ENCODE measurements around the gene PGLYRP3.
"Not testable (repeated sequence)": the region's sequence is repeated elsewhere in the genome, so short reads cannot be mapped to it uniquely, and the experiment has no call there.

The PGLYRP3 gene

DNA sequence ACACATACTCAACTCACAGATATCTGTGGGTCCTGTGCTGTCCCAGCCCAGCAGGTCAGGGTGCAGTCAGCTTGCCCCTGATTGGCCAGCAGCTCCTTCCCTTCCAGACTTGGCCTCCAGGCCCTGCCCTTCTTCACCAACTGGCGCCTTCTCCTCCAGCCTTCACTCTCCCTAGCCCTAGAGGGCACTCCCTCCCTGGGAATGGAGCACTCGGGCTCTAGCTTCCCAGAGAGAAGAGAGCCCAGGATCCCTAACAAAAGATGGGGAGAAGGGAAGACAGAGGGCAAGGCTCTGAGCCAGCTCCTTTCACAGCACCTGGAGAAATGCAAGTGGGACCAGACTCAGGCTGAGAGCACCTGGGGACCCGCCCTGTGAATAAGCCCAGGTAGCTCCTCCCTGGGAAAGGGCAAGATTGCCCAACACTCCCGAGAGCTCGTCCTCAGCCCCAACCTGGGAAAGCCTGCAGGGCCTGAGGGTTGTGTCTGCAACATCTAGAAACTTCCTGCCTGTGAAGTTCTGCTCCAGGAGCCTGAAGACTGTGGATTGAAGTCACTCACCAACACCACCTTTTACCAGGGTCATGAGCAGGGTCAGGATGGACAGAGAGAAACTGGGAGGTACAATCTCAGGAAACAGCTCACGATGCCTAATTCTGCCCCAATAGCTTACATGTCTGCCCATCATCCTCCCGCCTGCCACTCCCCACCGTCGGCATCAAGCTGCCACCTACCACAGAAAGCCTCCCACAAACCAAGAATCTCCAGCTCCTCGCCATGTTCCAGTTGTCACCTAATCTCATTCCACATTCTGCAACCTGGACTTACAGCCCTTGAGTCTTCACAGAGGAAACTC lies 36.0 kb upstream of the PGLYRP3 start, which contains the start of gene PGLYRP4:
PGLYRP4 (minus strand) TSS at position 331 of the 852 bp plus-strand sequence. CDS start 909 bp downstream, outside the sequence.
- no peak for DNase-seq (ENCODE audit: low read depth in 1 of 2, low spot score in 1 of 2)

DNA sequence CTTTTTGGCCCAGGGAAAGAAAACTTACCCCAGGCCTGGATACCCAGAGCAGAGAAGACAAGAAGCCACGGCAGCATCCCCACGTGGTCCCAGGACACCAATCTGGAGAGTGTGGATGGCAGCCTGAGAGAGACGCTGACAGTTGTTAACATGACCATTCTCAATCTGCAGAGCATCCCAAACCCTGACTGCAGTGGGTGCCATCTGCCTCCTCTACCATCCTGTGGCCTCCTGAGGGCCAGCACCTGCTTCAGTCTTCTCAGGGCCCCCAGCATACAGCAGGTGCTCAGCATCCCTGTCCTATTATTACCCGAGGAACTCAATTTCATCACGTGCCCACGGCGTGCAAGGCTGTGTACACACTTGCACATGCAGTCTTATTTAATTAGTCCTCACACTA lies 35.1 kb upstream of the PGLYRP3 start:
- no peak for DNase-seq (ENCODE audit: low read depth in 1 of 2, low spot score in 1 of 2)

DNA sequence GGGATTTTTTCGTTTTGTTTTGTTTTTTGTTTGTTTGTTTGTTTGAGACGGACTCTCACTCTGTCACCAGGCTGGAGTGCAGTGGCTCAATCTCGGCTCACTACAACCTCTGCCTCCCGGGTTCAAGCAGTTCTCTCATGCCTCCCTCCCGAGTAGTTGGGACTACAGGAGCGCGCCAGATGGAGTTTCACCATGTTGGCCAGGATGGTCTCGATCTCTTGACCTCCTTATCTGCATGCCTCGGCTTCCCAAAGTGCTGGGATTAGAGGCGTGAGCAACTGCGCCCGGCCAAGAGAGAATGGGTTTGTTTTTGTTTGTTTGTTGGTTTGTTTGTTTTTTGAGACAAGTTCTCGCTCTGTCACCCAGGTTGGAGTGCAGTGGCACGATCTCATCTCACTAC lies 34.3 kb upstream of the PGLYRP3 start:
- not testable (repeated sequence) for DNase-seq (ENCODE audit: low read depth in 1 of 2, low spot score in 1 of 2)

DNA sequence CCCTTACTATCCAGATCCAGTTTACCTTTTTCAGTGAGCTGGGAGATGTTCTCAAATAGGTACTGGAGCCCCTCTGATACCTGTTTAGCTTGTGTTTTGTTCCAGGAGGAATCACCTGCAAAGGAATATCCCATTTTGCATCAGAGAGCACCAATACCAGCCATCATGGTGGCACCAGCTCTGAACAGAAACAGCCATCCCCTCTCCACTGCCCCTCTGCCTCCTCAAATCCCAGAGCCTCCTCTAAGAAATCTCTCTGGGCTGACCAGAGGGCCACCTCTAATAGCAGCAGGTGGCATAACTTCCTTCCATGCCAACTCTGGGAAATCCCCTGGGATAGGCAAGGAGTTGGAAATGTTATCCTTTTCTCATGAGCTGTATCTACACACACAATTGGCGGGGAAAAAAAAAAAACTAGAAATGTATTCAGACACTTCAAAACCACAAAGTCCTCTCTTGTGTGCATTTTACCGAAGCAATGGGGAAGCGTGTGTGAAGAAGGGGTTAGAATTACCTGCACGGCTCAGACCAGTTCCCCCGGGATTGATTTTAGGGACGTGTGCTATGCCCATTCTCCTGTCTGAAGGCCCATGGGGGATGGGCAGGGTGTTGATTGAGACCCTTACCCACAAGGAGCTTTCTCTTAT lies 33.4 kb upstream of the PGLYRP3 start:
- DNase-seq (ENCODE audit: low read depth in 1 of 2, low spot score in 1 of 2), result no peak

DNA sequence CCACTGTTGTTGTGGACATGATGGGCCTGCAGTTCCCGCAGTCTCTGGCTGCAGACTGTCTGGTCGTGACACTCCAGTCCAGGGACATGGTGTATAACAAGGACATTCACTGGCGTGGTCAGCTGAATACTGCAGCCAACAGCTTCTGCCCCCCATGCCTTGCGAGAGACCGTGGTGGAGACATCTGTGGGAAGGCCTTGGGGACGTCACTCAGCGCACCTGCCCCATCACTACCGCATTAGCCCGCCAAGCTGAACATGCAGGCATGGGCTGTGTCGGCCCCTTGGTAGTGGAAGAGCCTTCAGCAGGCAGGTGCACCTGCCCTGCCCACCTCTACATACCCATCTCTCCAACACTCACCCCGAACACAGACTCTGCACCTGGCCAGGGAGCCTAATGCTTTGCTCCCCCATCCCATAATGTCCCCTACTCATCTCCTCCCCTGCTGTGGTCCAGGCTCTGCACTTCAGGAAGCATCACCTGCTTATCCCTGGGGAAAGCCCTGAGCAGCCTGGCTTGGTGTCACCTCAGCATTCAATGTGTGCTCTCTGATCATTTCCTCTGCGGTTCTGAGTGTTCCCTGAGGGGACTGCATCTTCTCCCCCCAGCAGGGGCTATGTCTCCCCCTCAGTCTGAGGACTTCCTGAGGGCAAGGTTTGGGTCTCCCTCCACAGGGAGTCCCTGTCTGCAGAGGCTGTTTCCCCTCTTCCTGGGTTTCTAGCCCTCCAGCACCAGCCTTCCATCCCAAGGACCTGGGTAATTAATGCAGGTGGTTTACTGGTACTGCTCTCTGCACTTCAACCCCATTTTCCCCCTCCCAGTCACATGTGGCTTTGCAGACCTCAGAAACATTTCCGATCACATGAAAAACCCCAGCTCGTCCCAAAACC lies 32.7 kb upstream of the PGLYRP3 start:
- no peak for DNase-seq (ENCODE audit: low read depth in 1 of 2, low spot score in 1 of 2)

DNA sequence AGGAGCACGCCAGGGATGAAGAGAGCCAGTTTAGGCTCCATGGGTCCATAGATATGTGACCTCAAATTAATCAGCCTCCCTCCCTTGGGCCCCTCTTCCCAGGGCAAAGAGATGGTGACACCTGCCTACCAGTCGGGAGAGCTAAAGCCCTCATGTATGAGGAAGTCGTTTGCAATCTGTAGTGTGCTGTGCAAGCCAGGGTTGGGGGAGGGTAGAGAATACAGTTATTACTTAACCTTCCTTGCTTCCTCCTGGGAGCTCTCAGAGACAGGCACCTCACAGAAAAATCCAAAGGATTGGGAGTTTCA lies 31.9 kb upstream of the PGLYRP3 start:
- DNase-seq (ENCODE audit: low read depth in 1 of 2, low spot score in 1 of 2), result no peak

DNA sequence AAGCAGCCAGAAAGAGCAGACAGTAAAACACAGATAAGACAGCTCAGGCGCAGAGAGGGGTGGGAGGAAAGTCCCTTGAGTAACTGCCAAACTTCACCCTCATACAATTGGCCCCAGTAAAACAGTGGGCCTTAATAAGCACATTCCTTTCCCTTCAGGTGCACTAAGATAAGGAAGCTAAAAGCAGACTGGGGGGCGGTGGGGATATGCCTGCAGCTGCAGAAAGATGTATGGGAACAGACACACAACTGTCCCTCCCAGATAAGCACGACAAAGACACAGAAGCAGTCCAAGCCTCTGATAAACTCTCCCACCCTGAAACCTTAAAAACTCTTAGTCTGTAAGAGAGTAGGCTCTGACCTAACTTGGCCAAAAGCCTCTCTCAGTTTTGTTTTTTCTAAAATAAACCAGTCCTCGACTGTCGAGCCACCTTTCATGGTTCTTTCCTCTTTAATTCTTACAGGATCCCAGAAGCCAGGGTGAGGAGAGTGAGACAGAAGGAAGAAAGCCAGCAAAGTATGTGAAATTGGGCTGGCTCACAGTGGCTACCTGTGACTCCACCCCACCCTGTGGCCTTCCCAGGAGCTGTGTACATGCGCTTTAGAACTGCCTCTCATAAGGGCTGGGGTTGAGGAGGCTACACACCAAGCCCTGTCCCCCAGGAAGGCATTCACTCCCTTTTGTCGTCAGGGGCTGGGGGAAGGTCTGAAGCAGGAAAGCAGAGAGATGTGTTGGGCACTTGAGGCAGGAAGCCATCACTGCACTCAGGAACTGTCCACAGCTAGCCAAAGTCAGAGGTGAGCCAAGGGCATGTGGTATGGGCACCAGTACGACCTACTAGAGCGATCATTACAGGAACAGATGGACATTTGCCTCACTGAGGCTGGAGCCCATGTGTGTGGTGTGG lies 31.3 kb upstream of the PGLYRP3 start:
- DNase-seq (ENCODE audit: low read depth in 1 of 2, low spot score in 1 of 2), result no peak

DNA sequence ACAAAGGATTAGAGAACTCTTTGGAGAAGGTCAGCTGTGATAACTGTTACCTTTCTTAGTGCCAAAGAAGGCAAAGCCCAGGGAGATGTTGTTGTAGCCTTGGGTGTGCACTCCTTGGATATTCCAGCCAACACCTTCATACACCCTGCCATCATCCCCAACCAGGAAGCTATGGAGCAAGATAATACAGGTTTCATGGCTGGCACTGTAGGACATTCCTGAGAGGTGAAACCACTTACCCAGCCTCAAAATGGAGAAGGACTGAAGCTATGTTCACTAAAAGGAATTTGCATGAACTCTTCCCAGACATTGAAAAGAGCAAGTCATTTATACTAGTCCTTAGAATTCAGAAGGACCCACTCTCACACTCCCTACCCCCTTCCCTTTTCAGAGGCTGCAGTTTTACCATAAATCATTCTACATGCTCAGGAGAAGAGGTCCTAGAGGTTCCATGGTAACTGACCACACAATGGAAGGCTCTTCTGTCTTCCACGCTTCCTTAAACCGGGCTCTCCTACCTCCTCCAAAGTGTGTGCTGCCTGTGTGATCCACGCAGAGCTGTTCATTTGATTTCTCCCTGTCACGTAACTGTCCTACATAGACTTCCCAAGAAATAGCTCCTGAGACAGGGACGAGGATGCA lies 30.4 kb upstream of the PGLYRP3 start:
- no peak for DNase-seq (ENCODE audit: low read depth in 1 of 2, low spot score in 1 of 2)

DNA sequence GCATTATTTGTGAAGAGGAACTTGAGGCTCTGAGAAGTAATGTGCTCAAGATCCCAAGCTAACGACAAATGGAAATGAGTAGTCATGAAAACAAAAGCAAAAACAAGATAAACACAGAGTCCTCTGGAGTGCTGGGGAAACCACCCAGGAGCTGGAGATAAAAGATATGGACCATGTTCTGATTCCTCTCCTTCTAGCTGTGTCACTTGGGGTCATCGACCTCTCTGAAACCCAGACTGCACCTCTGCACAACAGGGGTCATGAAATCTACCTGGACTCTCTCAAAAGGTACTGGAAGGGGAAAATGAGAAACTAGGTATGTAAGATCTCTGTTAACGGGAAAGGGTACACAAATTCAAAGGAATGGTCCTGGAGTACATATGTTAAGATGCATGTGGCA lies 29.4 kb upstream of the PGLYRP3 start:
- no peak for DNase-seq (ENCODE audit: low read depth in 1 of 2, low spot score in 1 of 2)

DNA sequence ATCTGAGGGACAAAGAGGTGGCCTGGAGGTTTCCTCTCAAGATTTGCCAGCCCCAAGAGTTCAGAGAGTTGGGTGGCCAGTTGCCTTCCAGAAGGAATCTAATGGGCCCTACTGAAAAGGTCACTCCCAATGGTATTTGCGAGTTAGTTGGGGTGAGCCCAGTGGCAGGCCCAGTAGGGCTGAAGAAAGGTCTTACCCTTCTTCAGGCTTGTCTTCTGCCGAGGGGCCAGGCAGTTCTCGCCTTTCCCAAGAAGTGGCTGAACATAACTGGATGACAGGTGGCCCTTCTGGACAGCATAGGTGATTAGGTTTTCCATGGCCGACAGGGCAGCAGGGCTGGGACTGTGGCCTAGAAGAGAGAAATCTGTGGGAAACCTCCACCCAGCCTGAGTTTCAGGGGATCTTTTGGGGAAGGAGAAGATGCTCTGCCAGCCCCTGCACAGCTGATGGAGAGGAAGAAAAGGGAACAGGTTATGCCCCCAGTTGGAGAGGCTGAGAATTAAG lies 28.7 kb upstream of the PGLYRP3 start:
- no peak for DNase-seq (ENCODE audit: low read depth in 1 of 2, low spot score in 1 of 2)

DNA sequence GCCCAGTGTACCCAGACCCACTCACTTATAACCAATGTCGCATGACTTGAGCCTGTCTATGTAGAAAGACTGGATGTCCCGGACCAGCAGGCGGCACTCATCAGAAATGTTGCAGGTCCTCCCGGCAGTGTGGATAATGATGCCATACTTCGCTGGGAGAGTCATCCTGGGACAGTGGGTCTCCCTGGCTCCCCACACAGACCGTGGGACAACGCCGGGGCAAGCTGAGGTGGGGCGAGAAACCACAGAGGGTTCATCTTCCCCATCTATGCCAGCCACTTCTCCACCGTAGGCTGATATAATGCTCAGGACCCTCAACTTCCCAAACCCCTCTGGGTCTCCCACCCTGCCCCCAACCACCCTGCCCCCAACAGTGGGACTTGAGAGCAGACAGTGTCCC lies 27.6 kb upstream of the PGLYRP3 start:
- no peak for DNase-seq (ENCODE audit: low read depth in 1 of 2, low spot score in 1 of 2)

DNA sequence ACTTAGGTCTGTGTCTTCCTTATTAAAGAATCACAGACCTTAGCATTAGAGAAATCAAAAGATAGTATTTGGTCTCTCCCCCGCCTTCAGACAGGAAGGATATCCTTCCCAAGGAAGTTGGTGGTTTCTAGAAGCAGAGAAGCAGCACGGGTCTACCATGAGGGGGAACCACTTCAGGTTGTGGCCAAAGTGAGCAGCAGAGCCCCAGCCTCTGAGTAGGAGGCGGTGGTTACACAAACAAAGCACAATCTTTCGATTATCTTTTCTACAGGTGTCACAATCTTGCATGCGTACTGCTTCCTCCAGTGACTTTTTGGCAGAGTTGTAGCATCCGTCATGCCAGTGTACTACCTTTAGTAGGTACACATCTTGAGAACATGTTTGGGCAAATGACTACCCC lies 27.1 kb upstream of the PGLYRP3 start:
- DNase-seq (ENCODE audit: low read depth in 1 of 2, low spot score in 1 of 2), result no peak

DNA sequence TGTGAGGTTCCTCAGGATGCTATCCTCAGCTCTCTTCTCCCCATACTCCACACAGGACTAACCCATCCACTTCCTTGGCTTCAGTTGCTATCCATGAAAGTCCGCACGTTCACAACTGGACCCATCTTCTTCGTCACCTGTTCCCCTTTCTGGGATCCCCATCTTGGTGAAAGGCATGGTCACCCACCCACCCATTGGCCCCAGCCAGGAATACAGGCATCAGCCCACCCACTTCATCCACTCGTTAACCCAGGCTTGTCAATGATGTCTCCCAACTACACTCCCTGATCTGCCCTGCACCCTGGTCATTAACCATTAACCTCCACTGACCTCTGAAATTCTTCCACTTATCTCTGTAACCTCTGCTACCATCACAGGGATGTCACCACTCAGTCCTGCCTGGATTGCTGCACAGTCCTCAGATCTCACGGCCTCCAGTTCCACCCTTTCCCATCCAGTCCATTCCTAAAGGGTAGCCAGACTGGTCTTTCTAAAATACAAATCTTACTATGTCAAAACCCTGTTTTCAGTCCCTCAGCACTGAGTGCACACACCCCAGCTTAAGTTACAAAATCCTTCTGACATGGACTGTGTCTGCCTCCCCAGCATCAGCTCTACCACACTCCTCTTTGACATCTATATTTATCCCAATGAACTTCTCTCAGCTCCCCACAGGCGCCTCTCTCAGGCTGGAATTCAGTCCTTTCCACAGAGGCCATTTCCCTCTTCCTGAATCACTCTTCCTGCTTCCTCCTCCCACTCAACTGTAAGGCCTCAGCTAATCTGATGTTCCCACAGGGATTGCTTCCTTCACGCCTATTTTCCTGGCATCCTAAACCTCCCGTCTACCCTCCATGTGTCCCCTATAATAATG lies 25.5 kb upstream of the PGLYRP3 start:
- no peak for DNase-seq (ENCODE audit: low read depth in 1 of 2, low spot score in 1 of 2)

DNA sequence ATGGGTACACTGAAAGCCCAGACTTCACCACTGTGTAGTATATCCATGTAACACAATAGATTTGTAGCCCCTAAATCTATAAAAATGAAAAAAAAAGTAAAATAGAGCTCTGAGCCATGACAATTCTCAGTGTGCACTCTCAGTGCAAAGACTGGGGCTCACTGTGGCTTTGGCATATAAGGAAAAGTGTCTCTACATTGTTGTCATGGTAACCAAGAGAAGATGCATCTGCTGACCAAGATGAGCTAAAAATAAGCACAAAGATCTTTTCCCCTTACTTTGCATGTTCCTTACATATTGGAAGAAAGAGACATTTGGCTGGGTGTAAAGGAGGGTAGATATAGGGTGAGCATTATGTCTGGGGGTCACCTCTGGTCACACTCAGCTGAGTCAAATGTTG lies 23.9 kb upstream of the PGLYRP3 start:
- no peak for DNase-seq (ENCODE audit: low read depth in 1 of 2, low spot score in 1 of 2)

DNA sequence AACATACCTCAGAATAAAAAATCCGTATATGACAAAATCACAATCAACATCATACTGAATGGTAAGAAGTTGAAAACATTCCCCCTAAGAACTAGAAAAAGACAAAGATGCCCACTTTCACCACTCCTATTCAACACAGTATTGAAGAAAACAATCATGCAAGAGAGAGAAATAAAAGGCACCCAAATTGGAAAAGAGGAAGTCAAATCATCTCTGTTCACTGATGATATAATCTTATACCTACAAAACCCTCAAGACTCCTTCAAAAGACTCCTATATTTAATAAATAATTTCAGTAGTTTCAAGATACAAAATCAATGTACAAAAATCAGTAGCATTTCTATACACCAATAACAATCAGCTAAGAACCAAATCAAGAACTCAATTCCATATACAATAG lies 21.1 kb upstream of the PGLYRP3 start:
- DNase-seq (ENCODE audit: low read depth in 1 of 2, low spot score in 1 of 2), result no peak

DNA sequence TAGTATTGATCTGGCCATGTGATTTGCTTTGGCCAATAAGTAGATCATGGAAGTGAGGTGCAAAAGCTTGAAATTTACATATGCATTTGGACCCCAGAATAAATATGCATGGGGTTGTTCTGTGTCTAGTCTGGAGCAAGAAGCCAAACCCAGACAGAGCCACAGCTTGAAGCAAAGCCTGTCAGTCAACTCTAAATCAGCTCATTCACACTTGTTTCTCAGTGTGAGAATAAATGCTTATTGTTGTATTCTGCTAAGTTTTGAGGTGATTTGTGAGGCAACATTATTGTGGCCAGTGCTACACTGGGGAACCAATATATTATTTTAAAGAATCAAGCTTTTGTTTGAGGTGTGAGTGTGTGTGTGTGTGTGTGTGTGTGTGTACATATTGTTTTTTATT lies 12.2 kb upstream of the PGLYRP3 start:
- DNase-seq (ENCODE audit: low read depth in 1 of 2, low spot score in 1 of 2), result no peak

DNA sequence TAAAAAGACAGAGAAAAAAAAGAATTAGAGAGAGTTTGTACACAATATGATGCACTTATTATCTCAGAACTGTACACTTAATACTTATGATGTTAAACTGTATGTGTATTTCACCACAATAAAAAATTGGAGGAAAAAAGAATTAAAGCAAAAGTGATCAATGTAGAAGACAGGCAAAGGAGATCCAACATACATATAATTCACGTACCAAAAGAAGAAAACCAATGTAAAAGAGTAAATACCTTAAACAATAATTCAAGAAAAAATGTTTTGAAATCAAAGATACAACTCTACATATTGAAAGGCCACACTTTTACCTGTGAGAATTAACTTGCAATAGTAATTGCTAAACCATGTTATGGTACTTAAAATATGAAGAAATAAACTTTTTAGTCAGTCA lies 9.8 kb upstream of the PGLYRP3 start:
- DNase-seq (ENCODE audit: low read depth in 1 of 2, low spot score in 1 of 2), result no peak

DNA sequence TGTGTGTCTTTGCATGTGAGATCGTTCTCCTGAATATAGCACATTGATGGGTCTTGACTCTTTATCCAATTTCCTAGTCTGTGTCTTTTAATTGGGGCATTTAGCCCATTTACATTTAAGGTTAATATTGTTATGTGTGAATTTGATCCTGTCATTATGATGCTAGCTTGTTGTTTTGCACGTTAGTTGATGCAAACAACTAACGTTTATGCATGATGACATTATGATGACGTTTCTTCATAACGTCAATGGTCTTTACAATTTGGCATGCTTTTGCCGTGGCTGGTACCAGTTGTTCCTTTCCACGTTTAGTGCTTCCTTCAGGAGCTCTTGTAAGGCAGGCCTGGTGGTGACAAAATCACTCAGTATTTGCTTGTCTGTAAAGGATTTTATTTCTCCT lies 5.4 kb upstream of the PGLYRP3 start:
- DNase-seq (ENCODE audit: low read depth in 1 of 2, low spot score in 1 of 2), result not testable (repeated sequence)

DNA sequence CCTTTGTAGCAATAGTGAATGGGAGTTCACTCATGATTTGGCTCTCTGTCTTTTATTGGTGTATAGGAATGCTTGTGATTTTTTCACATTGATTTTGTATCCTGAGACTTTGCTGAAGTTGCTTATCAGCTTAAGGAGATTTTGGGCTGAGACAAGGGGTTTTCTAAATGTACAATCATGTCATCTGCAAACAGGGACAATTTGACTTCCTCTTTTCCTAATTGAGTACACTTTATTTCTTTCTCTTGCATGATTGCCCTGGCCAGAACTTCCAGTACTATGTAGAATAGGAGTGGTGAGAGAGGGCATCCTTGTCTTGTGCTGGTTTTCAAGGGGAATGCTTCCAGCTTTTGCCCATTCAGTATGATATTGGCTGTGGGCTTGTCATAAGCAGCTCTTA lies 3.3 kb upstream of the PGLYRP3 start:
- not testable (repeated sequence) for DNase-seq (ENCODE audit: low read depth in 1 of 2, low spot score in 1 of 2)
